DOHH2 (cell line): ENCODE measurements around the gene PDE9A.

ENCODE experiments used
- H3F3A ChIP-seq: fragments of 200-600 bp; sonication (generic), shearing (Covaris generic); 2 replicates; pipeline ENCODE4 v1.6.0; 2016; ENCODE audit warnings: antibody characterized with exemption, mild to moderate bottlenecking; ENCODE audit not compliant: control insufficient read depth, insufficient read depth
- H3K27ac ChIP-seq: fragments of 200-600 bp; sonication (generic); 2 replicates; pipeline ENCODE4 v1.5.1; 2014; ENCODE audit warnings: low read depth, mild to moderate bottlenecking, low read length, moderate library complexity
- H3K27me3 ChIP-seq: fragments of 200-600 bp; sonication (generic); 2 replicates; pipeline ENCODE4 v1.6.1; 2014; ENCODE audit warnings: mild to moderate bottlenecking, low read length, mixed read lengths; ENCODE audit not compliant: control insufficient read depth
- H3K36me3 ChIP-seq: fragments of 200-600 bp; sonication (generic); 2 replicates; pipeline ENCODE4 v1.6.1; 2014; ENCODE audit warnings: mild to moderate bottlenecking, low read length, moderate library complexity, mixed read lengths; ENCODE audit not compliant: control insufficient read depth
- H3K4me1 ChIP-seq: fragments of 200-600 bp; sonication (generic); 2 replicates; pipeline ENCODE4 v1.6.1; 2014; ENCODE audit warnings: mild to moderate bottlenecking, low read length, mixed read lengths; ENCODE audit not compliant: control insufficient read depth
- H3K4me2 ChIP-seq: fragments of 200-600 bp; sonication (generic); 2 replicates; pipeline ENCODE4 v1.6.0; 2014; ENCODE audit warnings: mild to moderate bottlenecking, low read length, moderate library complexity
- H3K4me3 ChIP-seq: fragments of 200-600 bp; sonication (generic); 2 replicates; pipeline ENCODE4 v1.5.1; 2014; ENCODE audit warnings: mild to moderate bottlenecking, low read length, mixed read lengths
- H3K79me2 ChIP-seq: fragments of 200-600 bp; sonication (generic); 2 replicates; pipeline ENCODE4 v1.6.1; 2014; ENCODE audit warnings: mild to moderate bottlenecking, low read length, mixed read lengths; ENCODE audit not compliant: control insufficient read depth
- H3K9me2 ChIP-seq: fragments of 200-600 bp; sonication (generic); replicated peaks from 2 replicates; pipeline ENCODE4 v1.6.1; 2014; ENCODE audit warnings: mild to moderate bottlenecking, low read length, mixed read lengths; ENCODE audit not compliant: control insufficient read depth
- H3K9me3 ChIP-seq: fragments of 200-600 bp; sonication (generic); 2 replicates; pipeline ENCODE4 v1.6.1; 2014; ENCODE audit warnings: antibody characterized with exemption, low read length, mixed read lengths; ENCODE audit not compliant: control insufficient read depth, insufficient read depth
- H4K20me1 ChIP-seq: fragments of 200-600 bp; sonication (generic); 2 replicates; pipeline ENCODE4 v1.6.0; 2014; ENCODE audit warnings: low read depth, mild to moderate bottlenecking, antibody characterized with exemption, low read length, moderate library complexity; ENCODE audit not compliant: control insufficient read depth, insufficient read depth
- EZH2phosphoT487 ChIP-seq: fragments of 200-600 bp; sonication (generic); IDR thresholded peaks from 2 replicates; pipeline ENCODE4 v1.6.1; 2017; ENCODE audit warnings: borderline replicate concordance, mild to moderate bottlenecking, antibody characterized with exemption, low read length, moderate library complexity, mixed read lengths
- TF ChIP-seq, protein P1 (sequence below): fragments of 200-600 bp; sonication (generic); IDR thresholded peaks from one replicate; pipeline ENCODE4 v1.5.1; 2014; ENCODE audit warnings: antibody characterized with exemption, mild to moderate bottlenecking, low read depth, low read length; ENCODE audit not compliant: poor library complexity, severe bottlenecking

PDE9A gene

DNA sequence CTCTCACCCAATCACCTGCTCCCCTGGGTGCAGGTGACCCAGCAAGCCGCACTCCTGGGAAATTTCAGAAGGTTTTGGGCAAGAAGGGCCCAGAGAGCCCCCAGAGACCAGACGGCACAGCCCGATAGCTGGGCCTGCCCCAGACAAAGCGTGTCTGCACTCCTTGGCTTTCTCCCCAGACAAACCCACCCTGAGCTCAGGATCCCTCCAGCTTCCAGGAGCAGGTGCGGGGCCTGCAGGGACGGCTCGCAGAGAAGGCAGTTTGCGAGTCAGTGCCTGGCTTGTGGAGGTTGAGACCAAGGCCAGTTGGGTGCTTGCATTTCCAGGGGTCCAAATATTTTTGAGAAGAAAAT is 6.7 kb downstream of the PDE9A start:
- H3K9me3 ChIP-seq: no peaks in the 10 kb centered on the region
- no peaks in the 10 kb centered on the region for H3K9me2 ChIP-seq
- peaks cover 29% of the 10 kb centered on the region for H4K20me1 ChIP-seq
- peak overlapping the region; percentile 98 for H3K4me2 ChIP-seq
- peaks cover 28% of the 10 kb centered on the region for H3F3A ChIP-seq
- peak overlapping the region; percentile 82 for H3K4me3 ChIP-seq
- H3K79me2 ChIP-seq: peaks cover 80% of the 10 kb centered on the region
- no peaks in the 10 kb centered on the region for H3K27me3 ChIP-seq
- TF ChIP-seq EZH2phosphoT487: no peak
- TF ChIP-seq, protein P1, sequence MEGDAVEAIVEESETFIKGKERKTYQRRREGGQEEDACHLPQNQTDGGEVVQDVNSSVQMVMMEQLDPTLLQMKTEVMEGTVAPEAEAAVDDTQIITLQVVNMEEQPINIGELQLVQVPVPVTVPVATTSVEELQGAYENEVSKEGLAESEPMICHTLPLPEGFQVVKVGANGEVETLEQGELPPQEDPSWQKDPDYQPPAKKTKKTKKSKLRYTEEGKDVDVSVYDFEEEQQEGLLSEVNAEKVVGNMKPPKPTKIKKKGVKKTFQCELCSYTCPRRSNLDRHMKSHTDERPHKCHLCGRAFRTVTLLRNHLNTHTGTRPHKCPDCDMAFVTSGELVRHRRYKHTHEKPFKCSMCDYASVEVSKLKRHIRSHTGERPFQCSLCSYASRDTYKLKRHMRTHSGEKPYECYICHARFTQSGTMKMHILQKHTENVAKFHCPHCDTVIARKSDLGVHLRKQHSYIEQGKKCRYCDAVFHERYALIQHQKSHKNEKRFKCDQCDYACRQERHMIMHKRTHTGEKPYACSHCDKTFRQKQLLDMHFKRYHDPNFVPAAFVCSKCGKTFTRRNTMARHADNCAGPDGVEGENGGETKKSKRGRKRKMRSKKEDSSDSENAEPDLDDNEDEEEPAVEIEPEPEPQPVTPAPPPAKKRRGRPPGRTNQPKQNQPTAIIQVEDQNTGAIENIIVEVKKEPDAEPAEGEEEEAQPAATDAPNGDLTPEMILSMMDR: no peak
- H3K27ac ChIP-seq: peak overlapping the region; percentile 91
- H3K4me1 ChIP-seq: peaks cover 85% of the 10 kb centered on the region
- peaks cover 25% of the 10 kb centered on the region for H3K36me3 ChIP-seq

DNA sequence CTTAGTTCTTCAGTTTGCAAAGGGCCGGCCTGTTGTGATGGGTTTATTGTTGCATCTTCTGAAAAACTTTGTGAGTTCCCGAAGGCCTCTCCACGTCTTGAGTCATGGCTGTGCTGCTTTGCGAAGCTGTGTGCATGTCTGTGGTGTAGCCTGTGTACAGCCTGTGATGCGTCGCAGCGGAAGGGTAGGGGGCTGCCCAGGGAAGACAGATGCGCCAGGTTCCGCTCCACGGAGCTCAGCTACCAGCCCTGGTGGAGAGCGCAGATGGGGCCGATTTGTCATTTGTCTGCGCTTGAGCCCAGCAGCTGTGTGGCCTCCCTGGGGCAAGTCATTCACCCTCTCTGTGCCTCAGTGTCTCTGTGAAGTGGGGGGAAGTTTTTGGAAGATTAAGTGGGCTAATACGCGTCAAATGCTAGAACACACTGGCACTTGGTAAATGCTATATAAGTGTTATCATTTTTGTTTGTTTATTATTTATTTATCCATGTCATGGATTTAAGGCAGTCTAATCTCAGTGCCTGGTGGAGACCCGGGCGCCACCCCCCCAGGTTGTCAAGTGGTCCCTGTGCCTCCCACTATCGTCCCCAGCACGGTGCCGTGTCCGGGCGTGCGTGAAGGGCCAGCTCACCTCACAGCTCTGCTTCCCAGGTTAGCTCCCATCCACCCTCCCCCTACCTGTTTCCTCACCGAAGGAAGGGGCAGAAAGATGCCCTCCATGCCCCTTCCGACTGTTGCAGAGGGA is 8.4 kb downstream of the PDE9A start:
- peaks cover 71% of the 10 kb centered on the region for H3K79me2 ChIP-seq

DNA sequence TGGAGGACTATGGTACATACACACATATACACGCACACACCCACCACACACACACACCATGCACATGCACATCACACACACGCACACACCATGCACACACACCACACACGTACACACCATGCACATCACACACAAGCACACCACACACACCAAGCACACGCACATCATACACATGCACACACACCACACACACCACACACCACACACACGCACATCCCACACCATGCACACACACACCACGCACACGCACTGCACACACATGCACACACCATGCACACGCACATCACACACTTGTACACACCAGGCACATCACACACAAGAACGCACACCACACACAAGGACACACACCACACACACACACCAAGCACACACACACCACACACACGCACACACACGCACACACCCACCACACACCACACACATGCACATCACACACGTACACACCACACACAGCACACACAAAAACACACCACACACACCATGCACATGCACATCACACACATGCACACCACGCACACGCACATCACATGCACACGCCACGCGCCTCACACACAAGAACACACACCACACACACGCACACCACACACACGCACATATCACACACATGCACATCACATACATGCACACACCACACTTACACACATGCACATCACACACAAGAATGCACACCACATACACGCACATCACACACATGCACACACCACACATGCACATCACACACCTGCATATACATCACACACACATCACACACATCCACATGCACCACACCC is 9.2 kb downstream of the PDE9A start:
- Histone ChIP-seq H3K4me3 (no peak overlapping the region; the same call in 1 of the 2 replicates), H3K79me2 (peaks cover 70% of the 10 kb centered on the region), H3K9me2 (no peaks in the 10 kb centered on the region), H3F3A (peaks cover 25% of the 10 kb centered on the region), H4K20me1 (peaks cover 11% of the 10 kb centered on the region), H3K36me3 (peaks cover 21% of the 10 kb centered on the region), H3K27ac (peak overlapping the region; percentile 91), H3K4me1 (peaks cover 85% of the 10 kb centered on the region), H3K9me3 (peaks cover 4% of the 10 kb centered on the region; the same call in 1 of the 2 replicates), H3K4me2 (peak overlapping the region; percentile 71), H3K27me3 (no peaks in the 10 kb centered on the region)
- TF ChIP-seq, protein P1: no peak
- TF ChIP-seq EZH2phosphoT487: no peak

More for the DNA sequence above, 8.4 kb downstream of the PDE9A start:
- peaks cover 25% of the 10 kb centered on the region for H3F3A ChIP-seq
- peak overlapping the region; percentile 71 for H3K4me2 ChIP-seq
- H4K20me1 ChIP-seq: peaks cover 14% of the 10 kb centered on the region
- H3K4me3 ChIP-seq: peak overlapping the region; percentile 62
- peaks cover 85% of the 10 kb centered on the region for H3K4me1 ChIP-seq
- peaks cover 4% of the 10 kb centered on the region; the same call in 1 of the 2 replicates for H3K9me3 ChIP-seq
- peaks cover 21% of the 10 kb centered on the region for H3K36me3 ChIP-seq
- no peaks in the 10 kb centered on the region for H3K9me2 ChIP-seq
- no peaks in the 10 kb centered on the region for H3K27me3 ChIP-seq
- peak overlapping the region; percentile 91 for H3K27ac ChIP-seq
- no peak for TF ChIP-seq EZH2phosphoT487
- TF ChIP-seq, protein P1: no peak
